ENCODE data around the gene HSF2BP.
A peak's percentile ranks its signal among the peaks of the same experiment; 100 is the strongest.
"Not testable (repeated sequence)": the region's sequence is repeated elsewhere in the genome, so short reads cannot be mapped to it uniquely, and the experiment has no call there.

Gene HSF2BP

GRCh38 chr21:43701936-43702784, 42.9 kb upstream of the HSF2BP start:
- peak overlapping the region; percentile 54 for H3K27ac ChIP-seq
- DNase-seq (ENCODE audit: low spot score): no peak
- TF ChIP-seq CTCF (conservative IDR thresholded peaks at IDR 0.05; ENCODE audit: low read depth): no peak
- ChIA-PET CTCF (no interaction called here), POLR2A (ENCODE audit: low non-redundant PET) (no interaction called here)

GRCh38 chr21:43699933-43700599, 40.8 kb upstream of the HSF2BP start:
- ChIA-PET CTCF (interaction anchor here (0.7 kb wide), 1 partner anchor 629 kb away, joined by 3 read pairs; no protein-coding TSS in a partner anchor), POLR2A (ENCODE audit: low non-redundant PET) (interaction anchor here (0.5 kb wide), 1 partner anchor 1183 kb away, joined by 3 read pairs; no protein-coding TSS in a partner anchor)
- TF ChIP-seq CTCF (conservative IDR thresholded peaks at IDR 0.05; ENCODE audit: low read depth): no peak
- peak overlapping the region; percentile 54 for H3K27ac ChIP-seq
- DNase-seq (ENCODE audit: low spot score): no peak

GRCh38 chr21:43699492-43699777, 40.1 kb upstream of the HSF2BP start:
- DNase-seq (ENCODE audit: low spot score); CTCF ChIA-PET; POLR2A ChIA-PET (ENCODE audit: low non-redundant PET): not testable (repeated sequence)
- peak overlapping the region; percentile 50 for H3K27ac ChIP-seq

- peak overlapping the region; percentile 50; the same call in 1 of the 2 replicates for H3K27ac ChIP-seq
- no peak for DNase-seq (ENCODE audit: low spot score)
- ChIA-PET POLR2A (ENCODE audit: low non-redundant PET) (no interaction called here), CTCF (interaction anchor here (0.9 kb wide), 1 partner anchor 22 kb away, joined by 4 read pairs; no protein-coding TSS in a partner anchor)
- TF ChIP-seq CTCF (conservative IDR thresholded peaks at IDR 0.05; ENCODE audit: low read depth): no peak
Measured at GRCh38 chr21:43697758-43698643, 38.7 kb upstream of the HSF2BP start.

- POLR2A ChIA-PET (ENCODE audit: low non-redundant PET): no interaction called here
- TF ChIP-seq CTCF (conservative IDR thresholded peaks at IDR 0.05; ENCODE audit: low read depth): no peak
- peak overlapping the region; percentile 51 for H3K27ac ChIP-seq
- CTCF ChIA-PET: no interaction called here
- no peak for DNase-seq (ENCODE audit: low spot score)
Measured at GRCh38 chr21:43696214-43696613, 36.9 kb upstream of the HSF2BP start.

- no peak for TF ChIP-seq CTCF (conservative IDR thresholded peaks at IDR 0.05; ENCODE audit: low read depth)
- CTCF ChIA-PET: interaction anchor here (0.6 kb wide), 1 partner anchor 51 kb away, joined by 3 read pairs; no protein-coding TSS in a partner anchor
- H3K27ac ChIP-seq: peak overlapping the region; percentile 38
- POLR2A ChIA-PET (ENCODE audit: low non-redundant PET): no interaction called here
- DNase-seq (ENCODE audit: low spot score): no peak
Measured at GRCh38 chr21:43694437-43695079, 35.3 kb upstream of the HSF2BP start.
